Dermis microvascular lymphatic vessel endothelial cell (primary cell): ENCODE results near the gene SPTBN1. TPM values are rescaled to one million over a fixed set of nuclear protein-coding genes. Genes with fewer than 3 reads are reported as not detected.

Experiments used
- DNase-seq, 2 donors: peaks; one replicate each; pipeline versions ENCODE4 v3.0.0 to v3.0.0-alpha.2; 2010; ENCODE audit warnings: low read depth in 2 of 2
- total RNA-seq: library from RNA; depleted of rRNA; stranded (reverse); fragments of >200 nt; gene quantifications from 2 replicates; pipeline ENCODE4 v1.2.1, GENCODE V29; 2014

The SPTBN1 gene
- total RNA-seq, 1 donor from 2014 or later: 450 TPM

DNA sequence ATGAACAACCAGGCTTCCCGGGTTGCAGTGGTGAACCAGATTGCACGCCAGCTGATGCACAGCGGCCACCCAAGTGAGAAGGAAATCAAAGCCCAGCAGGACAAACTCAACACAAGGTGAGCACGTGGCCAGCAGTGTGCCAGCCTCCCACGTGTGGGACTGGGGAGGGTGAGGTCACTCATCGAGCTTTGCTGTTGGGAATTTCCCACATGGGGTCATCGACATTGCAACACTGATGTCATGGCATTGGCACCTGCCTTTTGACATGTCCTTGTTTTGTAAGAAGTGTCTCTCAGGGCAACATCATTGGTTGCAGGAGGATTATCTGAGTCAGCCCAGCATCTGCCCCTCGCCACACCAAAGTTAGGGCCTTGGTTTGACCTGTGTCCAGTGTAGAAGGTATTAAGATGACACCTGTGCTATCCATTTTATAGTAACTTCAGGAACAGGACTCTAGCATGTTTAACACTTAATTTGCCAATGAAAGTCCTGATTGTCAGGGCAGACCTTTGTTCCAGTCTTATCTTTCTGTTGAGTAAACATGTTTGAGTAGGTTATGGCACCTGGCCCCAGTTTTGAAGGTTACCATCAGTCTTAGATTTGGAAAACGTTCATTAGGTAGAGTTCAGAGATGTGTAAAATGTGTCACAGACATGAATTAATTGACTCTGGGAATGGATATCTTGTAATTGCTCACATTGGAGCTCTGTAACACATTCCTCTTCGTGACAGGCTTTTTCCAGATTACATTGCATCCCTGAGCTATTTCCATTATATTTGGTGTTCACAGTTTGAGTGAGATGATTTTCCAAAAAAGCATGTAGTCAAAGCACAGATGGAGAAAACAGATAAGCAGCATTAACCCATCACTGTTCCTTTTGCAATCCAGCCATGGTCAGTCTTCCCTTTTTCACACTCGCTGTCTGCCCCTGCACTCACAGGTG, 174.1 kb downstream of the SPTBN1 start:
- peak; percentile 75 to 82 for DNase-seq

- DNase-seq: no peak
Measured at GRCh38 chr2:54630858-54631497, 174.9 kb downstream of the SPTBN1 start.

- no peak for DNase-seq
Measured at GRCh38 chr2:54631755-54632154, 175.6 kb downstream of the SPTBN1 start.

GRCh38 chr2:54632733-54633692, 176.9 kb downstream of the SPTBN1 start:
- DNase-seq: peak in 1 of 2 donors; percentile 81

DNA sequence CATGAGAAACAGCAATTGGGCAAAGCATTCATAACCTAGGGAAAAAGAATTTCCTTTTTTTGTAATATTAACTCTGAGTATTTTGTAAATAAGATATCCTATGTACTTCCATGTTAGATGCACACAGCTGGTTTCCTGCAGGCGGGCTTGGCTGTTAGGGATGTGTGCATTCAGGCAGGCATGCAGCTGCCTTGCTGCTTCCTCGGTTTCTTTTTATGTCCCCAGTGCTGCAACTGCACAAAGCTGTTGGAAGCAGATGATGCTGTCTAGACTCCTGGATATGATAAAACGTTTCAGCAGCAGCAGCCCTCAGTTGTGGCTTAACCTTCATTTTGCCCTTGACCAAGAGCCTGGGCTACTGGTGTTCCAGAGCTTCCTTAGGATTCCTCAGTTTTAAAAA, 177.9 kb downstream of the SPTBN1 start:
- DNase-seq: peak in 1 of 2 donors; percentile 33

- peak; percentile 50 to 94 for DNase-seq
Measured at GRCh38 chr2:54634564-54635511, 178.7 kb downstream of the SPTBN1 start.

DNA sequence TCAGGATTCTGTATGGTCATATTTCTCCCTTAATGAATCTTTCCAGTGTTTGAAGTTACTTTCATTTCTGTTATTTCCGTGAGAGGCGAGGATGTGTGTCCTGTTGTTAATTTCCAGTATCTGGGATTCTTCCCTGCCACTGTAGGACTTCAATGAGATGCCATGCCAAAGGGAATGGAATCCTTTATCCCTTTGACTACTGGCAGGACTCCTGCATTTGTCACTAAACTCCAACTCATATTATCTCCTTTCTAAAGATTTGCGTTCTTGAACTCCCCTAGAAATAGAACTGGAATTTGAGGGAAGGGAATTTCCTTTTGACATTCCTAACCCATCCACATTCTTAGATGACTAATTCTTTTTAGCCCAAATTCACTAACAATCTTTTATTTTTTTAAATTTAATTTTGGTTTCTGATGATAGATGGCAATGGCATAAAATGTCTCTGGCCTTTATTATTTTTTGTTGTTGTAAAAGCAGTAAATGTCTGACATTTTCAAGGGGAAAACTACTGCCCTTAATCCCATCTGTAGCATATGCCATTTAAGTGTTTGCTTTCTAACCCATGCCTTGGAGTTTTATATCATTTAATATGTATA, 179.5 kb downstream of the SPTBN1 start:
- peak in 1 of 2 donors; percentile 40 for DNase-seq

DNA sequence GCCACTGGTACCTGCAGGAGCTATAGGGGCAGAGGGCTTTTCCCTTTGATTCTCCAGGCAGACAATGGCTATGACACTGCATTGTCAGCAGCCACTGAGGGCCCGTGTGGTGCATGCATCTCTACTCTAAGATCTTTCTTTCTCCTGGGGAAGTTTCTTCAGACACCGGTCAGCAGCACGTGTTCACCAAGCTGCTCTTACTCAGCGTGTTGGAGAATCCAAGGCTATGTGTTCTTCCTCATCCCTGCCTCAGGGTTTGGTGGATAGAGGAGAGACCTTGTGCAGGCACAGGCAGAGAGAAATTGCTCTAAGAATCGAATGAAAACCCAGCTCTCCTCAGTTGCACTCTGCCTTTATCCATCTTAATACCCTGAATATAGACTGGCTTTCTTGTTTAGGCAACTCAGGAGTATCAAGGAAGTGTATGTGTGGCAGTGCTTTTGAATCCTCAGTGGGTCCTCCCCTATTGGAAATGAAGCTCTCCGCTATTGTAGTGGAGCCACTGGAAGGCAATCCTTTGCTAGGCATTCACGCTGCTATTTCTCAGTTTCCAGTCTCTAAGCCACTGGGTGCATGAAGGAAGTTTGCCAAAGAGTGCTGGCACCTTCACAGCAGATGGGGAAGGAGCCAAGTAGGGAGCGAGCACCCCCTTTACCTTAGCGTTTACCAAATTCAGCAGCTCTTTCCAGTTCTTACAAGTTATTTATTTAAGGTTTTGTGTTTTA, 180.4 kb downstream of the SPTBN1 start:
- no peak for DNase-seq

- DNase-seq: no peak
Measured at GRCh38 chr2:54638103-54638502, 182.0 kb downstream of the SPTBN1 start.

DNA sequence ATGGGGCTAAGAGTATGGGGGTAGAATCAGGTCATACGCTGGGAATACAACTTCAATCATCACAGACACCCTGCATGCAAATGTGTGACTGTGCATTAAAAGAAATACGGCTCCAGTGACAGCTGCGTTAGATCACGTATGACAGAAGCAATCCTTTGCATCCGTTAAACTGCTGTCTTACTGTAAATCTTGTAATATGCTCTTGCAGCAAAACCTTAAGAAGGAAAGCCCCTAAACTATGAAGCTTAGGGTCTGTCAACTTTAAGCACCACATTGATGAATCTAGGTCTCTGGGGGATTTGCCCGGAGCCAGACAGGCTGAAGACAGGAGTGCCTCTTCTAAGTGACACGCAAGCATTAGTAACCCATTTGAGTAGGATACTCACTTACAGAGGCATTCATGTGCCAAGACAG, 182.7 kb downstream of the SPTBN1 start:
- no peak for DNase-seq

GRCh38 chr2:54639609-54640008, 183.5 kb downstream of the SPTBN1 start:
- DNase-seq: peak in 1 of 2 donors; percentile 51

- no peak for DNase-seq
Measured at GRCh38 chr2:54640834-54641540, 184.9 kb downstream of the SPTBN1 start.

DNA sequence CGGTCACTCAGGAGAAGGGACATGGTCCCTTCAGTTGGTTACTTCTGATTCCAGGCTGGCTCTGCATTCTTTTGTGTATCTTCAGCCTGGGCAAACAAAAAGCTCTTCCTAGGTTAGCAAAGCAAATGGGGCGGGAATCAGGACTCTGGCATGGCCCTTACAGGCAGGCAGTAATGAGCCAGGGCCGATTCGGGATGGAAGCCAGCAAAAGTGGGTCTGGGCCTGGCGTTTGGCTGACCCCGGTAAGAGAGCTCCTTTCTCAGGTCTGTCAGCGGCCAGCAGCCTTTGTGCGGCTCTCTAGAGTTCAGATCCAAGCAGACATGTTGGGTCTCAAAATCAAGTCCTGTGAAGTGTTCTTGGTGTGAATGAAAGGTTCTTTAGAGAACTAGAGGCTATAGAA, 185.9 kb downstream of the SPTBN1 start:
- DNase-seq: no peak

DNA sequence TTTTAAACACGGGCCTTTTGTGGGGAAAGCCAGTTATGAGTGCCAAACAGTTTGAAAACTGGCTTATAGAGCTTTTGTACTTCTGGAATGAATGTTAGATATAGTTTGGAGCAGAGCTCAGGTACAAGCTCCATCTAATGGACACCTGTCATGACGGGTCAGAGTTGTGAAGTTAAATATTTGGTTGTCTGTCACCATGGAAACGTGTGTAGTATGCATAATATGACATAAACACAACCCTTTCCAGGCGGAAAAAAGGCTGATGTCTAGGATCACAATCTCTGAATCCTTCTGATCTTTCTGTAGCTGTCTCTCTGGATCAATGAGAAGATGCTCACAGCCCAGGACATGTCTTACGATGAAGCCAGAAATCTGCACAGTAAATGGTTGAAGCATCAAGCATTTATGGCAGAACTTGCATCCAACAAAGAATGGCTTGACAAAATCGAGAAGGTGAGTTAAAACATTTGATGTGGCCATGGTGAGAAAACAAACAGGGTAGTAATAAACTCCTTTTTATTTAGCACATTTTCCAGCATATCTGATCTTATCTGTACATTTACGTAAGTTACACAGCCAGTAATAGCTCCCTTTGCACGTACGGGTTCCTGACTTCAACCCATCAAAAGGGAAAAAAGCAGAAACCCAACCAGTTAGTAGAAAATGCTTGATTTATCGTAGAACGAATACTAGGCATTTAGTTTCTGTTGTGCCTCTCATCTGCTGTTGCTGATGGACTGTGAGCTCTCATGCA, 186.7 kb downstream of the SPTBN1 start:
- DNase-seq: peak in 1 of 2 donors; percentile 33

DNA sequence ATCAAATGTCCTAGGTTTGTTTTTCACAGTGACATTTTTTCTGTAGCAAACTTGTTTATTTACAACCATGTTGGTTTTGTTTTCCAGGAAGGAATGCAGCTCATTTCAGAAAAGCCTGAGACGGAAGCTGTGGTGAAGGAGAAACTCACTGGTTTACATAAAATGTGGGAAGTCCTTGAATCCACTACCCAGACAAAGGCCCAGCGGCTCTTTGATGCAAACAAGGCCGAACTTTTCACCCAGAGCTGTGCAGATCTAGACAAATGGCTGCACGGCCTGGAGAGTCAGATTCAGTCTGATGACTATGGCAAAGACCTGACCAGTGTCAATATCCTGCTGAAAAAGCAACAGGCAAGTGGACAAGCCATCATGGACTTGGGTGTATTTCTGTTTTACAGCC, 188.1 kb downstream of the SPTBN1 start:
- DNase-seq: no peak

GRCh38 chr2:54646170-54646927, 190.2 kb downstream of the SPTBN1 start:
- DNase-seq: no peak

DNA sequence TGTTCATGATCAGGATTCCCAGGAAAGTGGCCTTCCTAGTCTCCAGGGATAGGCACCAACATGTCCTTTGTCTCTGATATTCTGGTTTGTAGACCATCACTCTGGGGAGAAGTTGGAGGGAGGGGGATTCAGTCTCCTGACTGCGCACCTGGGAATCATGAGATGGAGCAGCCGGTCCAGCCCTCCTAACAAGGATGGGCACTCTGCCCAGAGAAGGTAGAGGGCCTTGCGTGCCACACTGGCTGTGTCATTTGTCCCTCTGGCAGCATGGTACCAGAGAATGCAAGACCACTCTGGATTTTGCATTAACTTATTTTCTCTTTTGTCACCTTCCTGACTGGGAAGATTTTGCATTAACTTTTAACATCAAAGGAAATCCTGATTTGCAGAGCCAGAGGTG, 192.1 kb downstream of the SPTBN1 start:
- no peak for DNase-seq
